GM18868 (cell line): ENCODE data around the gene TEX52.

Experiments
- ATAC-seq: cut with Tn5 transposase; IDR thresholded peaks from one replicate; pipeline ENCODE4 v1.9.1; 2021; ENCODE audit warnings: mild to moderate bottlenecking, moderate library complexity; ENCODE audit not compliant: unreplicated experiment

TEX52 gene

DNA sequence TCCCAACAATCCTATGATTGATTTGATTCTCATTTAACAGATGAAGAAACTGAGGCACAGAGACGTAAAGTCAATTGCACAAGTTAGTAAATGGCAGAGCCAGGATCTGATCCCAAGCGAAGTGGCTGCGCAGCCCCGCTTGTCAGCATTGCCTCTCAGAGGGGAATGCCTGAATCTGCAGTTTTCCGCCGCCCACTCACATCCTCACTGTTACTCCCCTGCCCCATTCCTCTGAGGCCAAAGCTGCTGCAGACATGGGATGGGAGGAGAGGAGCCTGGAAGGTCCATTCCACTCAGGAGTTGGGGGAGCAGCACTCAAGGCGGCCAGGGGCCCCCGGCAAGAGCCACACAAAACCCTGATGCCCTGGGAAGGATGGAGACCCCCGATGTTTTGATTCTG lies 23.0 kb downstream of the TEX52 start:
- no peak for ATAC-seq

DNA sequence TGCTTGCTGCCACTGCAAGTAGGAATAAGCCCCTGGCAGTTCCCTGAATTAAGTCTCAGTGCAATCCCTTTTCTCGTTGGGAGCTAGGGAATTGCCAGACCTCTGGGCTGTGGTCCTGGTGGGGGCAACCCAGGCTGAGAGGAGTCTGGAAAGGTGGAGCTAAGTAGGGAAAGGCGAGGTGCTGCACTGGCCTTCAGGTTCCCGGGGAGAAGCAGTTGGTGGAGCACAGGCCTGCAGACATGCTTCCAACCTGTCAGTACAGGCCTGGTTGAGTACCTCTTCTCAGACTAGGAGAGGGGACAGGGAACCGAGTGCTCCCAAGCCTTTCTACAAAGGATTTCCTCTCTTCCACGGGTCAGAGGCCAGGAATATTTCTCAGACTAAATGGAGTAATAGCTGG lies 23.5 kb downstream of the TEX52 start:
- ATAC-seq, result no peak

- no peak for ATAC-seq
These were observed 24.2 kb downstream of the TEX52 start for GRCh38 chr12:2832550-2833127.

DNA sequence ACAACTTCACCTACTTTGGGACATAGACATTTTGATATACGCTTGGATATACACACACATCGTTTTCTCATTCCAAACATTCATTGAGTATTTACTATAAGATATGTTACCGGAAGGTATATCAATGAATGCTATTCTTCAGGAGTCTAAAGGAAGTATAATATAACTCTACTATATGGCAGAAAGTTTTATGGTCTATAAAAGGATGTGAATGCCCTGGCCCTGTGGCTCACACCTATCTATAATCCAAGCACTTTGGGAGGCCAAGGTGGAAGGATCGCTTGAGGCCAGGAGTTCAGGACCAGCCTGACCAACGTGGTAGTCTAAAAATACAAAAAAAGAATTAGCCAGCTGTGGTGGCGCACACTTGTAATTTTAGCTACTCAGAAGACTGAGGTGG lies 27.6 kb downstream of the TEX52 start:
- ATAC-seq, result no peak

DNA sequence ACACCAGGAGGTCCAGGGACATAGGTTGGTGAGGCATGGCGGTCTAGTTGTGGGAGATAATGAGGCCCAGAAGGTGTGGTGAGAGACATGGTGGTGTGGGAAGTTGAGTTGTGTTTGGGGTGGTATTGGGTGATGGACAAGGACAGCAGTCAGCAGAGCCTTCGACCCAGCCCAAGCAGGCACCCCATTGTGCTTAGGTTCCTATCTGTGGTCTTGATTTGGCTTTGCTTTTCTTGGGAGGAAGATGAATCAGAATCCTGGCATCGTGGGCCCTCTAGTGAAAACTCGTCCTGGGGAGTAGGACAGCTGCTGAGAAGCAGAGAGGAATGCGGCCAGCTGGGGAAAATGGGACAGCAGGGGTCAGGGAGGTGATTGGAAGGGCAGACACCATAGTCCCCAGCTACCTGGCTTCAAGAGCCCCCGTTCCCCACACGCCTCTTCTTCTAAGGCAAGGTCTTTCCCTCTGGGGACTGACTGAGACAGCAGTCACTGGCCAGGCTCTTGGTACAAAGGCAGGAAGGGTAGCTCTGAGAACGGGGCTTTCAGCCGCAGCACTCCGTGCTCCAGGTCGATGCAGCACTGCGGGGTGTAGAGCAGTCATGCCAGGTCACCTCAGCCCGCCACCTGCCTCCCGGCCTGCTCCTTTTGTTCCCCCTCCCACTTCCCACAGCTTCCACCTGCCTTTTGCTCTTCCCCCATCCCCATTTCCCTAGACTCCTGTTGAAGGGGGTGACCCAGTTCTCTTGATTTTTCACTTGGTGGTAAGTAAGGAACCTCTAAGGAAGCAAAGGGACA lies 29.9 kb downstream of the TEX52 start:
- no peak for ATAC-seq

DNA sequence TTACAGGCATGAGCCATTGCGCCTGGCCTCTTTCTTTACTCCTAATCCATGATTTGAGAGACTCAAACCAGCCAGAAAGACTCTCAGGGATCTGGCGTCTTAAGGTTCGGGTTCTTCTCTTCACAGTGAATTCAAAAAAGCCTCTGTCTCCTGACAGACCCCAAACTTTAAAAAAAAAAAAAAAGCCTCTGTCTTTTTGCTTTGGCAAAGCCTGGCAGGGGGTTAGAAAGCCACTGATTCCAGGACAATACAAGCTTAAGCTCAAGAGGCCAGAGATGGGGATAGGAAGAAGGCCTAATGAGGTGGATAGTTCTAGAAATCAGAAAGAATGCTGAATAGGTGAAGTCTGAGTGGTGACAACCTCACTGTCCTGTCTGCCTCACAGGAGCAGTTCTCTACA lies 30.8 kb downstream of the TEX52 start:
- ATAC-seq, result no peak

DNA sequence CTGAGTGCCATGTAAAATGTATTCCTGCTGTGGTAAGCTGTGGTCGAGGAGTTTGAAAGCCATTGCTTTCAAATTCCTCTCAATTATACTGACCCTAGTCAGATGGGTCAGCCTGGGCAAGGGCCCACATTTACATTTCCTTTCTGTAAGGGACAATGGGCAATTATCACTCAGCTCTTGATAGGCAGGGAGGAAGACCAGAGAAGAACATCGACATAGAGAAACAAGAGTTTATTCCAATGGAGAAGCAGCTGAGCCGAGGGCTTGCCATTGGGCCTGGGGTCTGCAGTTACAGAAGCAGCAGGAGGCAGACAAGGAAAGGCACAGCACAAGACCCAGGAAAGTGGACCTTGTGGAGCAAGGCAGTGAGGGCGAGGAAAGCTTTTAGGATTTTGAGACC lies 31.7 kb downstream of the TEX52 start:
- no peak for ATAC-seq

GRCh38 chr12:2824541-2824940 lies 32.3 kb downstream of the TEX52 start:
- no peak for ATAC-seq

- ATAC-seq, result no peak
These were observed 33.4 kb downstream of the TEX52 start for GRCh38 chr12:2823483-2823882.

DNA sequence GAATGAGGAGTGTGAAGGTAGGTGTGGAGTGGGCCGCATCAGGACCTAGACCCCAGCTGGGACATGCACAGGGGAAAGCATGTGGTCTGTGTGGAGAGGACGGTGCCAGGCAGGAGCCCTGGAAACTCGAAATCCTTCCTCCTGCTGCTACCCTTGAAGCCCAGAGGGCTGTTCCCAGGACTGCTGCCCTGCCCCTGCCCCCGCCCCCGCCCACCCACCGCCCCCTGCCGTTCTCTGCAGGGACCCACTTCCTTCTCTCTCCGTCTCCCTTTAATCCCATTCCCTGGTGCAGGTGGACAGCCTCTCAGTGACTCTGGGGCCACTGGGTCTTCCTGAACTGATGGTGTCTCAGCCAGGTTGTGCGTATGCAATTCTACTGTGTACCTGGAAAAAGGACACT lies 36.4 kb downstream of the TEX52 start:
- ATAC-seq, result no peak

GRCh38 chr12:2819810-2820209 lies 37.0 kb downstream of the TEX52 start:
- no peak for ATAC-seq

DNA sequence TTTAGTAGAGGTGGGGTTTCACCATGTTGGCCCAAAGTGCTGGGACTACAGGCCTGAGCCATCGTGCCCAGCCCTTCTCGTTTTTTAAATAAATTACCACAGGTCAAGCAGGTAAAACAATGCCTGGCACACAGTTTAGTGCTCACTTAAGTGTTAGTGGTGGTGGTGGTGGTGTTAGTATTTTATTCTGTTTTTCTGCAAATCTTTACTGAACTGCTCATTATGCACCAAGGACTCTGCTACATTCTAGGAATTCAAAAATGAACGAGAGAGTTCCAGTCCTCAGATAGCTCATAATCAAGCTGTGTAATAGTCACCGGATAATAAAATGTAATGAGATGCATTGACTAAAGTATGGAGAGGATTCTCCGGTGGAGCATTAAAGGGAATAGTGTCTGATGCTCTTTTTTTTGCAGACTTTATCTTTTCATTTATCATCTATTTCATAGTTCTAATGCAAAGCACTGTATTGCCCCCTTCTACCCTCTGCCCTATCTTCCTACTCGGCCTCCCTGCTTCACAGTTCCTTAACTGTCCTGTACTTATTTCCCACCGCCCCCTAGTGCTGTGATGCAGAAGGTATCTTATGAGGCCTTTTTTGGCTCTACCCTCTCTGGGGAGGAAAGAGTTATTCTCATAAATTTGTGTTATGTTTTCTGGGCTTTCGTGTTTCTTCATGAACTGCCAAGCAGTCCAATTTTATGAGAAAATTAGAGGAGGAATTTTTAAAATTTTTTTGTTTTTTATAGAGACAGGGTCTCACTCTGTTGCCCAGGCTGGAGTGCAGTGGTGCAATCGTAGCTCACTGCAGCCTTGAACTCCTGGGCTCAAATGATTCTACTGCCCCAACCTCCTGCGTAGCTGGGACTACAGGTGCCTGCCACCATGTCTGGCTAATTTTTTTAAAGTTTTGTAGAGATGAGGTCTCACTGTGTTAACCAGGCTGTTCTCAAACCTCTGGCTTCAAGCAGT lies 43.3 kb downstream of the TEX52 start:
- ATAC-seq, result no peak

DNA sequence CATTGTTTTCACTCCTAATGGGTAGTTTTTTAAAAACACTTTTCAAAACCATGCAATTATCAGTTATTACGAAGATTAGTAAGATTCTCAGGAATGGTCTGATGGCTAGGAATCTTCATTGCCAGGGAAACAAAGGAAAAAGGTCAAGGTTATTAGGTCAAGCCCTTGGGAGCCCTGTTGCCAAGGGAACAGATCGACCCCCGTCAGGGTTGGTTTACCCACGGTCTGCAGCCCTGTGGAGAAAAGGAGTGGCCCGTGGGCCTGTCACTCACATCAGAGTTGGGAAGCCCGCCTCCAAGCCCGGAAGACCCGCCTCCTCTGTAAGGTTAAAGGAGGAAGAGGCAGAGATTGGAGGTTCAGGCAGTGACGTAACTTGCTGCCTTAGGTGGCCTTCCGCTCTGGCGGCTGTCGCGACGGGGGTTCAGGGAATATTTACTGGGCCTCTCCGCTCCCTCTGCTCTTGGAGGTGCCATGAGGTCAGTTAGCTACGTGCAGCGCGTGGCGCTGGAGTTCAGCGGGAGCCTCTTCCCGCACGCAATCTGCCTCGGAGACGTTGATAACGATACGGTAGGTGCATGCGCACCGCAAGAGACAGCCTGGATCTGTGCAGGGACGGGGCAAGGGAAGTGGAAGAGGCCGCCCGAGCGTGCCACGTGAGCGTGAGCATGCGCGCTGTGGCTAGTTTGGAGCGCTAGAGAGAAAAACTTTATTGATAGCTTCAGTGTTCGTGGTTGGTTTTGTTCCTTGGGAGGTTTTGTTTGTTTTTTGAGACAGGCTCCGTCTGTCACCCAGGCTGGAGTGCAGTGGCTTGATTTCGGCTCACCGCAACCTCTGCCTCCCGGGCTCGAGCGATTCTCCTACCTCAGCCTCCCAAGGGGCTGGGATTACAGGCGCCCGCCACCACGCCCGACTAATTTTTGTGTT lies 44.3 kb downstream of the TEX52 start, which contains the start of gene ITFG2:
Gene ITFG2 (plus strand): TSS at position 379 of the 924 bp plus-strand sequence. CDS start 93 bp downstream, at position 472.
- peak; percentile 94 for ATAC-seq

- no peak for ATAC-seq
These were observed 45.0 kb downstream of the TEX52 start for GRCh38 chr12:2811801-2812200.

- no peak for ATAC-seq
These were observed 50.1 kb downstream of the TEX52 start for GRCh38 chr12:2806700-2807099.

DNA sequence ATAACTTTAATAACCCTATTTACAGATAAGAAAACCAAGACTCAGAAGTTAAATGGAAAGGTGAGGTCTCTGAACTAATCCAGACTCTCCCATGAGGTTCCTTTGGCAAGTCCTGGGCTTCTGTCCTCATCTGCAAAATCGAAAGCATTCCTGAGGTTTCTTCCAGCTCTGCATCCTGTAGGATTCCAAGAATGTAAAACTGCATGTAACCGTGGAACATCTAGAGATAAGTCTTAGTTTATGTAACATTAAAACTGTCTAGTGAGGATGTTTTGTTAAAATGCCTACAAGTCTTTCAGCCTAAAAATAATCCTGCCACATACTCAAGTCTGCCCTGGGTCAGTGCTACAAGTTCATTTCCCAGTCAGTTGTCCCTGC lies 51.7 kb downstream of the TEX52 start:
- no peak for ATAC-seq

DNA sequence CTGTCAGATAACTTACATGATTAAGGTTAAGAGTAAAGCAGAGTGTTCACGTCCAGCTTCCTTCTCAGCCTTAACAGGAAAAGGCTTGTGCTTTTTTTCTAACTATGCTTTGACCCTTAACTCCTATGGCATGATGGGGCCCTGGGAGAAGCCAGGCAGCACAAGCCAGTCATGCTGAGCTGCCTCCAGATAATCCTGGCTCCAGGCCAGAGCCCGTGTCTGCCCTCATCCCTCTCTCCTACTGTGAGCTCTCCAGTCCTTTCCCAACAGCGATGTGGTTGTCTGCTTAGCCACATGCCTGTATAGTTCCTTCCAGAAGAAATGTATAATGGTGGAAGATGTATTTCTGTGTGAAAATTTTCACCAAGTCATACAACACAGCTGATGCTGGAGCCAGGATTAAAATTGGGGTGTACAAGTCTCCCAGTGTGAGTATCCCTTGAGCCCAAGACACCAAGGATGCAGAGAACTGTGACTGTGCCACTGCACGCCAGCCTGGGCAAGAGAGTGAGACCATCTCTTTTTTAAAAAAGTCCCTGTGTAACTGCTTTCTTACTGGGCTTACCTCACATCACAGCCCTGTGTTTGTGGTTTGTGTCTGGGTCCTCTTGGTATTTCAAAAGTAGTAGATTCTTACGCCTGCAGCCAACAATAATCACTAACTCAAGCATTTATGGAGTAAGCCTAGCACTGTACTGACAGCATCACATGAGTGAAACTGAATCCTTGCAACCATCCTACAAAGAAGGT lies 52.3 kb downstream of the TEX52 start:
- ATAC-seq, result no peak

DNA sequence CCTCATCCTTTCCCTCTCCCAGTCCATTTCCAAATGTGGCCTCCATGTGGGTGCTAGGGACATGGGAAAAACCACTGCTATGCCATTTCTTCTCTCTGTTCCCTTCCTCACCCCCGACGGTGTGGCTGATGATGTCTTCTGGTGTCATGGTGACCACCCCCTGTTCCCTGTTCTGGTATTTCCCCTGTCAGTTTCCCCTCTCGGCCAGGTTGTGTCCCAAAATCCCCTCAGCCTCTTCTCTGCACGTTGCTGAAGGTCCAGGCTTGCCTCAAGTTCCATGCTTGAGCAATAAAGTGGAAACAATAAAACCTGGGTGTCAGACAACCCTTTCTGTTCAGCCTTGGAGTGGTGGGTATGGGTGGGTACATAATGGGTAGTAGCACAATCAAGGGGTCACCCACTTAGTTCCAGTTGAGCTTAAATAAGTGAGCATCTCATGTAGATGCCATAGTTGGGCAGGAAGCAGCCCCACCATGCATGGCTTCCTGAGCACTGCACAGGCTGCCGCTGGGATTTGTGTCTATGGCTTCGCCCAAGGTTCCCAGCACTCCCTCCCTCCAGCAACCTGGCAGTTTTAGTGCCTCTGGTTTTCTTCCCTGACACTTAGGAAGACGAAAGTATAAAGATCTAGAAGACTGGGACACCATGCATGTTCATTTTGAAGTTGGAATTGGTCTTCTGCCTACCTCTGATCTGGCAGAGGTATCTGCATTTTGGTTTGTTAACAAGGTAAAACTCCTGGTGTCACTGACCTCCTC lies 53.0 kb downstream of the TEX52 start:
- ATAC-seq, result peak; percentile 51
